Measurements from ENCODE around the gene CSH1.
"Not testable (repeated sequence)": the region's sequence is repeated elsewhere in the genome, so short reads cannot be mapped to it uniquely, and the experiment has no call there.

- TF ChIP-seq, protein P1, sequence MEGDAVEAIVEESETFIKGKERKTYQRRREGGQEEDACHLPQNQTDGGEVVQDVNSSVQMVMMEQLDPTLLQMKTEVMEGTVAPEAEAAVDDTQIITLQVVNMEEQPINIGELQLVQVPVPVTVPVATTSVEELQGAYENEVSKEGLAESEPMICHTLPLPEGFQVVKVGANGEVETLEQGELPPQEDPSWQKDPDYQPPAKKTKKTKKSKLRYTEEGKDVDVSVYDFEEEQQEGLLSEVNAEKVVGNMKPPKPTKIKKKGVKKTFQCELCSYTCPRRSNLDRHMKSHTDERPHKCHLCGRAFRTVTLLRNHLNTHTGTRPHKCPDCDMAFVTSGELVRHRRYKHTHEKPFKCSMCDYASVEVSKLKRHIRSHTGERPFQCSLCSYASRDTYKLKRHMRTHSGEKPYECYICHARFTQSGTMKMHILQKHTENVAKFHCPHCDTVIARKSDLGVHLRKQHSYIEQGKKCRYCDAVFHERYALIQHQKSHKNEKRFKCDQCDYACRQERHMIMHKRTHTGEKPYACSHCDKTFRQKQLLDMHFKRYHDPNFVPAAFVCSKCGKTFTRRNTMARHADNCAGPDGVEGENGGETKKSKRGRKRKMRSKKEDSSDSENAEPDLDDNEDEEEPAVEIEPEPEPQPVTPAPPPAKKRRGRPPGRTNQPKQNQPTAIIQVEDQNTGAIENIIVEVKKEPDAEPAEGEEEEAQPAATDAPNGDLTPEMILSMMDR (IDR thresholded peaks at IDR 0.05; ENCODE audit: low read depth, low read length, poor library complexity, severe bottlenecking), result peak; percentile 29
- not testable (repeated sequence) for TF ChIP-seq EZH2phosphoT487 (IDR thresholded peaks at IDR 0.05; ENCODE audit: borderline replicate concordance, low read length)
Observed at GRCh38 chr17:63889026-63889848, 7.1 kb downstream of the CSH1 start.

Measured in DOHH2 (cell line).